ENCODE data around the gene ALS2. TPM values are rescaled to one million over a fixed set of nuclear protein-coding genes. Genes with fewer than 3 reads are reported as not detected.

ALS2 gene
- total and polyA plus RNA-seq, 4 donors: 8.2 to 35.3 (median 15.0) TPM

GRCh38 chr2:201775326-201775725 is 5.4 kb downstream of the ALS2 start:
- no peaks in the 10 kb centered on the region for H3K9me3 ChIP-seq (ENCODE audit: control insufficient read depth in 4 of 4, low read length in 3 of 4)
- no peak for DNase-seq (ENCODE audit: low spot score)
- WGBS: 95% methylated on average over 1 of the region's 1 CpG
- H3K4me3 ChIP-seq (ENCODE audit: low read depth in 1 of 3, low read length in 3 of 3): no peak overlapping the region
- peaks cover 2 to 43% (median 30%) of the 10 kb centered on the region in 4 donors for H3K4me1 ChIP-seq (ENCODE audit: control insufficient read depth in 4 of 4, insufficient read depth in 4 of 4, low read length in 3 of 4)
- H3K9ac ChIP-seq (ENCODE audit: low read depth in 1 of 2, low read length in 2 of 2): no peak overlapping the region
- TF ChIP-seq FOXA2 (IDR thresholded peaks at IDR 0.05): no peak
- TF ChIP-seq EGR1 (IDR thresholded peaks at IDR 0.05; ENCODE audit: low read depth in 2 of 2): no peak
- no peak for TF ChIP-seq CTCF (IDR thresholded peaks at IDR 0.05; ENCODE audit: low read depth, low read length, missing input control)
- TF ChIP-seq RXRA (IDR thresholded peaks at IDR 0.05): no peak
- no peak for TF ChIP-seq NR2F2 (IDR thresholded peaks at IDR 0.05)
- TF ChIP-seq FOXA1 (IDR thresholded peaks at IDR 0.05): no peak
- no peak for TF ChIP-seq ZBTB33 (IDR thresholded peaks at IDR 0.05)
- TF ChIP-seq YY1 (IDR thresholded peaks at IDR 0.05): no peak
- TF ChIP-seq GABPA (IDR thresholded peaks at IDR 0.05 in 1 of 2, conservative IDR thresholded peaks at IDR 0.05 in 1 of 2): no peak
- no peak for TF ChIP-seq TAF1 (conservative IDR thresholded peaks at IDR 0.05)
- TF ChIP-seq HNF4G (IDR thresholded peaks at IDR 0.05): no peak
- TF ChIP-seq SP1 (IDR thresholded peaks at IDR 0.05): no peak
- no peak for TF ChIP-seq REST (IDR thresholded peaks at IDR 0.05)
- TF ChIP-seq MAX (IDR thresholded peaks at IDR 0.05): no peak
- no peak for TF ChIP-seq ATF3 (IDR thresholded peaks at IDR 0.05)
- TF ChIP-seq JUND (IDR thresholded peaks at IDR 0.05): no peak
- no peak for TF ChIP-seq RAD21 (IDR thresholded peaks at IDR 0.05)
- H3K27me3 ChIP-seq (ENCODE audit: control insufficient read depth in 4 of 4, insufficient read depth in 4 of 4, low read length in 3 of 4): no peaks in the 10 kb centered on the region
- no peak overlapping the region for H3K27ac ChIP-seq (ENCODE audit: low read depth in 1 of 2, low read length in 2 of 2)
- no peaks in the 10 kb centered on the region for H3K36me3 ChIP-seq (ENCODE audit: control insufficient read depth in 4 of 4, insufficient read depth in 3 of 4, low read depth in 1 of 4, low read length in 3 of 4)

- WGBS: 87% methylated on average over 2 of the region's 2 CpGs
- H3K4me1 ChIP-seq (ENCODE audit: control insufficient read depth in 4 of 4, insufficient read depth in 4 of 4, low read length in 3 of 4): peaks cover 4 to 36% (median 23%) of the 10 kb centered on the region in 4 donors
- TF ChIP-seq EGR1 (IDR thresholded peaks at IDR 0.05; ENCODE audit: low read depth in 2 of 2): no peak
- no peak for TF ChIP-seq REST (IDR thresholded peaks at IDR 0.05)
- no peak for TF ChIP-seq ZBTB33 (IDR thresholded peaks at IDR 0.05)
Observed at GRCh38 chr2:201774546-201774945, 6.2 kb downstream of the ALS2 start.

More at GRCh38 chr2:201774546-201774945, 6.2 kb downstream of the ALS2 start:
- Histone ChIP-seq H3K27me3 (ENCODE audit: control insufficient read depth in 4 of 4, insufficient read depth in 4 of 4, low read length in 3 of 4) (no peaks in the 10 kb centered on the region), H3K9ac (ENCODE audit: low read depth in 1 of 2, low read length in 2 of 2) (no peak overlapping the region), H3K9me3 (ENCODE audit: control insufficient read depth in 4 of 4, low read length in 3 of 4) (no peaks in the 10 kb centered on the region), H3K36me3 (ENCODE audit: control insufficient read depth in 4 of 4, insufficient read depth in 3 of 4, low read depth in 1 of 4, low read length in 3 of 4) (no peaks in the 10 kb centered on the region), H3K27ac (ENCODE audit: low read depth in 1 of 2, low read length in 2 of 2) (no peak overlapping the region), H3K4me3 (ENCODE audit: low read depth in 1 of 3, low read length in 3 of 3) (no peak overlapping the region)
- no peak for DNase-seq (ENCODE audit: low spot score)
